Nephron progenitor cell (in vitro differentiated cells): ENCODE measurements around the gene COL20A1.

ENCODE experiments used
- DNase-seq: peaks from one replicate; pipeline ENCODE4 v3.0.0; 2021
- H3K27ac Mint-ChIP-seq: 2 replicates; pipeline ENCODE4 v1.8.0; 2021; ENCODE audit warnings: mild to moderate bottlenecking, moderate library complexity, mixed read lengths
- H3K27me3 Mint-ChIP-seq: 2 replicates; pipeline ENCODE4 v1.8.0; 2021; ENCODE audit warnings: mild to moderate bottlenecking, low read depth, mixed read lengths; ENCODE audit not compliant: poor library complexity
- H3K36me3 Mint-ChIP-seq: 2 replicates; pipeline ENCODE4 v1.8.0; 2021; ENCODE audit warnings: low read depth, mixed read lengths
- H3K4me1 Mint-ChIP-seq: 2 replicates; pipeline ENCODE4 v1.8.0; 2021; ENCODE audit warnings: mixed read lengths
- H3K4me3 Mint-ChIP-seq: 2 replicates; pipeline ENCODE4 v1.8.0; 2021; ENCODE audit warnings: mild to moderate bottlenecking, moderate library complexity, mixed read lengths
- H3K9me3 Mint-ChIP-seq: 2 replicates; pipeline ENCODE4 v1.8.0; 2021; ENCODE audit warnings: mild to moderate bottlenecking, moderate library complexity, mixed read lengths
- TF ChIP-seq, protein P1 (sequence below): fragments of 200-600 bp; sonication (generic); IDR thresholded peaks from 2 replicates; pipeline ENCODE4 v1.5.0; 2021; ENCODE audit warnings: antibody characterized with exemption

The COL20A1 gene

DNA sequence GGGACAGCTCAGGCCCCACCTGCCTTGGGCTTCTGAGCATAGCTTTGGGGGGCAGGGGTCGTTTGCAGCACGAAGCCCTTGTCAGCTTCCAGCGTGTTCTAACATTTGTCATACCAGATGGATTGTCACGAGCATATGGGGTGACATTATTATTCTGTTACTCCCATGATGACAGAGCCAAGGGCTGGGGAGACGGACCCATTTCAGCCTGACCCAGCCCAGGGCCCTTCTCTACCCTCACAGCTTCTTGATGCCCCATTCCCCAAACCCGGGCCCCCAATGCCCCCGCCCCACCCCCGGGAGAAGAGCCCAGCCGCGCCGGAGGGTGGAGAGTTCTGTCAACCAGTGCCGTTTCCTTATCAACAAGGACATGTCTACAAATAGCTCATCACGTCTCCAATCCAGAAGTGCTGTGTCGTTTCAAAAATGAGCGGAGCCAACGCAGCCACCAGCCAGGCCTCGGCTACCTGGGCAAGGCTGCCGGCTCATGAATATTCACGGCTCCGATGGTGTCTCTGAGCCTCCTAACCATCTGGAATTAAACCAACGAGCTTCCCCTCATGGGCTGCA, 77.7 kb downstream of the COL20A1 start:
- peaks cover 14% of the 10 kb centered on the region for H3K27me3 Mint-ChIP-seq
- H3K36me3 Mint-ChIP-seq: no peaks in the 10 kb centered on the region
- peaks cover 32% of the 10 kb centered on the region for H3K4me1 Mint-ChIP-seq
- TF ChIP-seq, protein P1, sequence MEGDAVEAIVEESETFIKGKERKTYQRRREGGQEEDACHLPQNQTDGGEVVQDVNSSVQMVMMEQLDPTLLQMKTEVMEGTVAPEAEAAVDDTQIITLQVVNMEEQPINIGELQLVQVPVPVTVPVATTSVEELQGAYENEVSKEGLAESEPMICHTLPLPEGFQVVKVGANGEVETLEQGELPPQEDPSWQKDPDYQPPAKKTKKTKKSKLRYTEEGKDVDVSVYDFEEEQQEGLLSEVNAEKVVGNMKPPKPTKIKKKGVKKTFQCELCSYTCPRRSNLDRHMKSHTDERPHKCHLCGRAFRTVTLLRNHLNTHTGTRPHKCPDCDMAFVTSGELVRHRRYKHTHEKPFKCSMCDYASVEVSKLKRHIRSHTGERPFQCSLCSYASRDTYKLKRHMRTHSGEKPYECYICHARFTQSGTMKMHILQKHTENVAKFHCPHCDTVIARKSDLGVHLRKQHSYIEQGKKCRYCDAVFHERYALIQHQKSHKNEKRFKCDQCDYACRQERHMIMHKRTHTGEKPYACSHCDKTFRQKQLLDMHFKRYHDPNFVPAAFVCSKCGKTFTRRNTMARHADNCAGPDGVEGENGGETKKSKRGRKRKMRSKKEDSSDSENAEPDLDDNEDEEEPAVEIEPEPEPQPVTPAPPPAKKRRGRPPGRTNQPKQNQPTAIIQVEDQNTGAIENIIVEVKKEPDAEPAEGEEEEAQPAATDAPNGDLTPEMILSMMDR: no peak
- no peak overlapping the region for H3K4me3 Mint-ChIP-seq
- H3K9me3 Mint-ChIP-seq: no peaks in the 10 kb centered on the region
- no peak overlapping the region for H3K27ac Mint-ChIP-seq
- DNase-seq: no peak

DNA sequence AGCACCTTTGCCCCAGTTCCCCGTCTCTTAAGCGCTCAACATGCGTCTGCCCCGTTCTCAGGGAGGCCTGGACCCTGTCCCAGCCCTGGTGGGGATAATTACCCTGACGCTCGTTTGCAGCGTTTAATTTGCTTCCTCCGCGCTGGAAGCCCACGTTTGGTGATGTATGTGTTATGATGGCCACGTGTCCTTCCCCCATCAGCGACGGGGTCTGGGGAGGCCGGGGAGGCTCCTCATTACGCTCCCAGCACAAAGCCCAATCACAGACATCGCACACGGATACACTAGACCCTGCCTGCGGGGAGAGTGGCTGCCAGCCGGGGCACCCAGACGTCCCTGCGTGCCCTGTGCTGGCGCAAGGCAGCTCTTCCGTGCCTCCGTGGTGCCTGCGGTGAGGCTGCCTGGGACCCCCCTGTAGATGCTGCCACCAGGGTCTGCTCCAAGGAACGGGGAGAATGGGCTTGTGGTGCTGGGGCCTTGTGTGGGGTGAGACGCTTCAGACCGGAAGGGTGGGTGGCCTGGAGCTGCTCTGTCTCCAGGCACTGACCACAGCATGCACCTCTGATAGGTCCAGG, 78.4 kb downstream of the COL20A1 start:
- Mint-ChIP-seq H3K36me3 (no peaks in the 10 kb centered on the region), H3K4me1 (peaks cover 37% of the 10 kb centered on the region), H3K27ac (no peak overlapping the region), H3K4me3 (no peak overlapping the region), H3K27me3 (peaks cover 14% of the 10 kb centered on the region), H3K9me3 (no peaks in the 10 kb centered on the region)
- TF ChIP-seq, protein P1: no peak
- DNase-seq: no peak

DNA sequence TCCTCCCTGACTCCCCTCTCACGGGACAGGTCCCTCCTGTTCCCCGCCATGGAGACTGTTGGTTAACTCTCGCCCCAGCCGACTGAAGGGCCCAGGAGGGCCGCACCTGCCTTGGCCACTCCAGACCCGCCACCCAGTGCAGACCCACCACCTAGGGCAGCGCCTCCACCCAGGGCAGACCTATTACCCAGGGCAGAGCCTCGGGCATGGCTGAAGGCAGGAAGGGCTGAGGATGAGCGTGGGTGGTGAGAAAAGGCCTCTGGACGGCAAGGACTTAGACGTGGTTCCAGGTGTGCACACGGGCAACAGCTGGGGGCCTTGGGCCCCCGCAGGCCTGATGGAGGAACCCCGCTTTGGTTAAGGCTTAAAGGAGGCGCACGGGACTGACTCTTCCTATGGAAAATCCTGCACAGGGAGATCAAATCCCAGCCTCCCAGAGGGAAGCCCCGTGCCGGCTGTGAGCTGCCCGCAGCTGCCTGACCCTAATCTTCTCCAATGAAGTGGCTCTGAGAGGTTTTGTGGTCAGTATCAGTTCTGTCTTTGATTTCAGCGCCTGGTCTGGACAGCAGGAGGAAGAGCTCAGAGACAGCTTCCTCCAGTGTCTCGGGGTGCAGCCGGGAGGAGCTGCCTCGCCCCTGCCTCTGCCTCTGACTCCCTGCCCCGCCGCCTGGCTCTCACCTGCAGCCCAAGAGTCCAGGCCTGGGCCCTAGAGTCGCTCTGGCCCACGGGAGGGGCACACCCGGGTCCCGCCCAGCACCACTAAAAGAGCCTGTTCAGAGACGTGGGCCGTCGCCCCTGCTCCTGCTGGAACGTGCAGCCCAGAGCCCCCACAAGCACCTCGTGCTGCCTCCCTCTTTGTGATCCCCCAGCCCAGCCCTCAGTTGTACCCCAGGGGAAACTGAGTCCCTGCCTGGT, 80.2 kb downstream of the COL20A1 start:
- Mint-ChIP-seq H3K4me1 (peaks cover 39% of the 10 kb centered on the region), H3K4me3 (no peak overlapping the region), H3K9me3 (no peaks in the 10 kb centered on the region), H3K27me3 (peaks cover 11% of the 10 kb centered on the region), H3K36me3 (no peaks in the 10 kb centered on the region), H3K27ac (no peak overlapping the region)
- TF ChIP-seq, protein P1: no peak
- no peak for DNase-seq

DNA sequence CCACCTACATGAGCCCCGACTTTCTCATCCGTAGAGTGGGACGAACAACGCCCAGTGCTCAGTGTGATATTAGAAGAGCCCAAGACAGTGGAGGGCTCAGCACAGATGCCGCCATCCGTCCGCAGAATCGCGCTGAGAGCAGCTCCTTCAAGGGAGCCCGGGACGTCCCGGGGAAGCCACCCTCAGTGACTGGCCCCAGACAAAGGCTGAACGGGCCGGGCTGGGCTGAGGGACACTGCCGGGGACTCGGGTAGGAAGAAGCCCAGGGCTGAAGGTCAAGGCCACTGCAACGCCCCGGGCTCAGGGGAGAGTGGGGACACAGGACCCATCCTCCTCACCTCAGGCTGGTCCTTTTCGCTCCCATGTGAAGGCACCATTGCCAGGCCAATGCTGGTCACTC, 81.0 kb downstream of the COL20A1 start:
- H3K36me3 Mint-ChIP-seq: no peaks in the 10 kb centered on the region
- H3K4me1 Mint-ChIP-seq: peaks cover 39% of the 10 kb centered on the region
- no peak overlapping the region for H3K4me3 Mint-ChIP-seq
- H3K27me3 Mint-ChIP-seq: peaks cover 15% of the 10 kb centered on the region
- no peaks in the 10 kb centered on the region for H3K9me3 Mint-ChIP-seq
- no peak for DNase-seq
- no peak overlapping the region for H3K27ac Mint-ChIP-seq
- TF ChIP-seq, protein P1: no peak

GRCh38 chr20:63374504-63374903, 81.5 kb downstream of the COL20A1 start:
- H3K4me1 Mint-ChIP-seq: peaks cover 39% of the 10 kb centered on the region
- no peak overlapping the region for H3K4me3 Mint-ChIP-seq
- no peaks in the 10 kb centered on the region for H3K36me3 Mint-ChIP-seq
- DNase-seq: no peak
- H3K27ac Mint-ChIP-seq: no peak overlapping the region
- no peaks in the 10 kb centered on the region for H3K9me3 Mint-ChIP-seq
- H3K27me3 Mint-ChIP-seq: peaks cover 15% of the 10 kb centered on the region
- TF ChIP-seq, protein P1: no peak
